OCI-LY1 (cell line): ENCODE measurements around the gene TTLL5.

Experiments used
- H2AFZ ChIP-seq: fragments of 200-600 bp; sonication (generic), shearing (Covaris generic); 2 replicates; pipeline ENCODE4 v1.6.0; 2014; ENCODE audit warnings: antibody characterized with exemption, mild to moderate bottlenecking, low read length
- H3F3A ChIP-seq: fragments of 200-600 bp; sonication (generic), shearing (Covaris generic); 2 replicates; pipeline ENCODE4 v1.6.0; 2014; ENCODE audit warnings: mild to moderate bottlenecking, antibody characterized with exemption, low read length, moderate library complexity; ENCODE audit not compliant: insufficient read depth
- H3K27ac ChIP-seq: fragments of 200-600 bp; sonication (generic); 2 replicates; pipeline ENCODE4 v1.5.1; 2014; ENCODE audit warnings: low read length, mixed run types, mild to moderate bottlenecking, low read depth; ENCODE audit not compliant: poor library complexity, severe bottlenecking
- H3K27me3 ChIP-seq: fragments of 200-600 bp; sonication (generic); 2 replicates; pipeline ENCODE4 v1.6.0; 2014; ENCODE audit warnings: antibody characterized with exemption, mild to moderate bottlenecking, low read length, moderate library complexity; ENCODE audit not compliant: insufficient read depth
- H3K36me3 ChIP-seq: fragments of 200-600 bp; sonication (generic); 2 replicates; pipeline ENCODE4 v1.6.1; 2014; ENCODE audit warnings: mild to moderate bottlenecking, antibody characterized with exemption, low read length, moderate library complexity, mixed read lengths; ENCODE audit not compliant: insufficient read depth
- H3K4me1 ChIP-seq: fragments of 200-600 bp; sonication (generic); 2 replicates; pipeline ENCODE4 v1.5.1; 2014; ENCODE audit warnings: mild to moderate bottlenecking, low read length, moderate library complexity; ENCODE audit not compliant: insufficient read depth, severe bottlenecking
- H3K4me2 ChIP-seq: fragments of 200-600 bp; sonication (generic), shearing (Covaris generic); 2 replicates; pipeline ENCODE4 v1.6.1; 2014; ENCODE audit warnings: low read length
- H3K4me3 ChIP-seq: fragments of 200-600 bp; sonication (generic); 2 replicates; pipeline ENCODE4 v1.5.1; 2014; ENCODE audit warnings: low read length, low read depth, mild to moderate bottlenecking, mixed read lengths; ENCODE audit not compliant: poor library complexity, severe bottlenecking
- H3K79me2 ChIP-seq: fragments of 200-600 bp; shearing (Covaris generic); 2 replicates; pipeline ENCODE4 v1.6.1; 2016; ENCODE audit warnings: mixed run types, low read length, mixed read lengths; ENCODE audit not compliant: insufficient read depth
- H3K9ac ChIP-seq: fragments of 200-600 bp; sonication (generic), shearing (Covaris generic); 2 replicates; pipeline ENCODE4 v1.6.1; 2014; ENCODE audit warnings: mild to moderate bottlenecking, low read length, mixed read lengths
- H3K9me2 ChIP-seq: fragments of 200-600 bp; sonication (generic), shearing (Covaris generic); 2 replicates; pipeline ENCODE4 v1.6.1; 2014; ENCODE audit warnings: low read depth, mild to moderate bottlenecking, low read length, mixed read lengths
- H3K9me3 ChIP-seq: fragments of 200-600 bp; shearing (Covaris generic); 2 replicates; pipeline ENCODE4 v1.6.1; 2014; ENCODE audit warnings: low read length, mixed read lengths
- H4K20me1 ChIP-seq: fragments of 200-600 bp; sonication (generic), shearing (Covaris generic); 2 replicates; pipeline ENCODE4 v1.6.0; 2016; ENCODE audit warnings: mild to moderate bottlenecking, low read length; ENCODE audit not compliant: insufficient read depth
- CTCF ChIP-seq: fragments of 200-600 bp; sonication (generic), shearing (Covaris generic); IDR thresholded peaks from 2 replicates; pipeline ENCODE4 v1.5.1; 2017; ENCODE audit warnings: mild to moderate bottlenecking, antibody characterized with exemption, low read length, moderate library complexity, mixed read lengths
- EZH2 ChIP-seq: fragments of 200-600 bp; sonication (generic), shearing (Covaris generic); IDR thresholded peaks from 2 replicates; pipeline ENCODE4 v1.8.0; 2017; ENCODE audit warnings: borderline replicate concordance, mixed run types, mild to moderate bottlenecking, antibody characterized with exemption, low read length, moderate library complexity, mixed read lengths

TTLL5 gene

GRCh38 chr14:75827331-75827730 is 166.3 kb downstream of the TTLL5 start:
- no peaks in the 10 kb centered on the region for H3K36me3 ChIP-seq
- no peak overlapping the region for H2AFZ ChIP-seq
- no peak overlapping the region for H3K4me2 ChIP-seq
- no peaks in the 10 kb centered on the region for H3F3A ChIP-seq
- TF ChIP-seq EZH2 (no peak), CTCF (no peak)
- no peak overlapping the region for H3K27ac ChIP-seq
- H3K4me3 ChIP-seq: no peak overlapping the region
- no peak overlapping the region for H3K9ac ChIP-seq
- H3K79me2 ChIP-seq: no peaks in the 10 kb centered on the region
- no peaks in the 10 kb centered on the region for H3K27me3 ChIP-seq
- H3K4me1 ChIP-seq: peaks cover 4% of the 10 kb centered on the region
- no peaks in the 10 kb centered on the region for H4K20me1 ChIP-seq
- no peaks in the 10 kb centered on the region for H3K9me2 ChIP-seq
- H3K9me3 ChIP-seq: no peaks in the 10 kb centered on the region

GRCh38 chr14:75829316-75829715 is 168.3 kb downstream of the TTLL5 start:
- H3K4me1 ChIP-seq: peaks cover 4% of the 10 kb centered on the region
- no peaks in the 10 kb centered on the region for H3F3A ChIP-seq
- no peaks in the 10 kb centered on the region for H4K20me1 ChIP-seq
- H3K9me3 ChIP-seq: no peaks in the 10 kb centered on the region
- H3K9ac ChIP-seq: no peak overlapping the region
- no peak overlapping the region for H3K4me3 ChIP-seq
- H3K9me2 ChIP-seq: no peaks in the 10 kb centered on the region
- TF ChIP-seq EZH2 (no peak), CTCF (no peak)
- H3K36me3 ChIP-seq: no peaks in the 10 kb centered on the region
- H2AFZ ChIP-seq: no peak overlapping the region
- H3K27me3 ChIP-seq: no peaks in the 10 kb centered on the region
- no peaks in the 10 kb centered on the region for H3K79me2 ChIP-seq
- H3K4me2 ChIP-seq: no peak overlapping the region
- no peak overlapping the region for H3K27ac ChIP-seq

- H4K20me1 ChIP-seq: no peaks in the 10 kb centered on the region
- H3K9me3 ChIP-seq: no peaks in the 10 kb centered on the region
- no peaks in the 10 kb centered on the region for H3K27me3 ChIP-seq
- H3K9me2 ChIP-seq: no peaks in the 10 kb centered on the region
- H3K9ac ChIP-seq: no peak overlapping the region
- H3K4me3 ChIP-seq: no peak overlapping the region
- H3K4me2 ChIP-seq: no peak overlapping the region
- TF ChIP-seq CTCF (no peak), EZH2 (no peak)
- no peak overlapping the region for H3K27ac ChIP-seq
- H3F3A ChIP-seq: no peaks in the 10 kb centered on the region
- peaks cover 4% of the 10 kb centered on the region for H3K4me1 ChIP-seq
- H3K79me2 ChIP-seq: no peaks in the 10 kb centered on the region
- no peak overlapping the region for H2AFZ ChIP-seq
- no peaks in the 10 kb centered on the region for H3K36me3 ChIP-seq
Measured at GRCh38 chr14:75831455-75831854, 170.4 kb downstream of the TTLL5 start.
